ENCODE data around the gene PYDC1.
"Not testable (repeated sequence)": the region's sequence is repeated elsewhere in the genome, so short reads cannot be mapped to it uniquely, and the experiment has no call there.

Gene PYDC1

DNA sequence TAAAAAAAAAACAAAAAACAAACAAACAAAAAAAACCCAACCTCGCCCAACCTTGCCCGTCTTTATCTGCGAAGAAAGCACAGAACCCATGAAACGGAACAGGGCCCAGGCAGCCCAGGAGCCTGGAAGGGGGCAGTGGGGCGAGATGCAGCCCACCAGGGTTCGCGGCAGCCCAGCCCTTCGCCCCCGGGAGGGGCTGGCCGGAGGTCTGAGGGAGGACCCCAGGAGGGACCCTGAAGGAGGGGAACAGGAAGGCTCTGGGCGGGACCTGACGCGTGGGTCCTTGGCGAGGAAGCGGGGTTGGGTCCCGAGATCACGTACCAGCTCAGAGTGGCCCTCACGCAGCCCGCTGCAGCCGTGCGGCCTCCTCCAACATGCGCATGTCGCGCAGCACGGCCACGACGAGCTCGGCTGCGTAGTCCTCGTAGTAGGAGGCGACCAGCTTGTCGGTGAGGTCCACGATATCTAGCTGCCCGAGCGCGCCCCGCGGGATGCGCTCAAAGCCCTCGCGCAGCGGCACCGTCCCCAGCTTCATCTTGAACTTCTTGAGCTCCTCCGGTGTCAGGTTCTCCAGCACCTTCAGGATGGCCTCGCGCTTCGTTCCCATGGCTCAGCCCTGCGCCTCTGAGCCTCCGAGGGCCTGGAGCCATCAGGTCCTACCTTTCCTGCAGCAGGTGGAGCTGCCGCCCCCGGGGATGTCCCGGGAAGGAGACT is at the start of gene PYDC1:
Gene PYDC1 (minus strand): TSS at position 714 of the 714 bp plus-strand sequence. CDS start 107 bp downstream, at position 607.
- Mint-ChIP-seq H3K4me3 (peak within 1 kb of the TSS; percentile 49), H3K27me3 (peaks cover 94% of the 10 kb centered on the region), H3K36me3 (no peaks in the 10 kb centered on the region), H3K4me1 (peaks cover 31% of the 10 kb centered on the region), H3K9me3 (no peaks in the 10 kb centered on the region), H3K27ac (no peak within 1 kb of the TSS)
- DNase-seq, result peak; percentile 32
- CTCF ChIA-PET, result interaction anchor here (1.2 kb wide), 1 partner anchor 71 kb away, joined by 3 read pairs; no protein-coding TSS in a partner anchor

DNA sequence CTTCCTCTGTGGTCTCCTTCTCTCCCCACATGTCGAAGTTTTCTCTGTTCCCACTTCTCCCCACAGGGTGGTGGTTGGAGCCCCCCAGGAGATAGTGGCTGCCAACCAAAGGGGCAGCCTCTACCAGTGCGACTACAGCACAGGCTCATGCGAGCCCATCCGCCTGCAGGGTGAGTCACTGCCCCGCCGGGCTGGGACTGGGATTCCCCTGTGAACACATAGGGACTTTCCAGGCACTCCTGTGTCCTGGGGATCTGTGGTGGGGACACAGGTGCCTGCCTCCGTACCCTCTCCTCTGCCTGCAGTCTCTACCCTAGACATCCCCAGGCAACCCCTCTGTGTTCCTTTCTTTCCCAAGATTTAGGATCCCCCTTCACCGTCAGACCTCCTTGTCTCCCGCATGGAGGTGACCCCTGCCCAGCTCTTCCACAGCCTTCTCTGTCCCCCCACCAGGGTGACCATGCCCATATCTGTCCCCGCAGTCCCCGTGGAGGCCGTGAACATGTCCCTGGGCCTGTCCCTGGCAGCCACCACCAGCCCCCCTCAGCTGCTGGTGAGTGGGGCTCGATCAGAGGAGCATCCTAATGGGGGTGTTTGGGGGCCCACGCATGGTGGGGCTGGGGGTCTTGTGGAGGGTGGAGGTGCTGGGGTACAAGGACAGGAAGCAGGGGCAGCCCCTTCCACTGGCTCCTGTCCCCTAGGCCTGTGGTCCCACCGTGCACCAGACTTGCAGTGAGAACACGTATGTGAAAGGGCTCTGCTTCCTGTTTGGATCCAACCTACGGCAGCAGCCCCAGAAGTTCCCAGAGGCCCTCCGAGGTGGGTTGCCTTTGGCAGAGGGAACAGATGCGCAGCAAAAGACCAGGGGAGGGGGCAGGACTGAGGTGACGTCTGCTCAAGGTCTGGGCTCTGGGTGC is 48.7 kb upstream of the PYDC1 start:
- CTCF ChIA-PET, result no interaction called here
- Mint-ChIP-seq H3K27me3 (peaks cover 30% of the 10 kb centered on the region), H3K4me3 (no peak overlapping the region), H3K9me3 (no peaks in the 10 kb centered on the region), H3K27ac (no peak overlapping the region), H3K36me3 (peaks cover 35% of the 10 kb centered on the region), H3K4me1 (peaks cover 49% of the 10 kb centered on the region)
- peak; percentile 49 for DNase-seq

DNA sequence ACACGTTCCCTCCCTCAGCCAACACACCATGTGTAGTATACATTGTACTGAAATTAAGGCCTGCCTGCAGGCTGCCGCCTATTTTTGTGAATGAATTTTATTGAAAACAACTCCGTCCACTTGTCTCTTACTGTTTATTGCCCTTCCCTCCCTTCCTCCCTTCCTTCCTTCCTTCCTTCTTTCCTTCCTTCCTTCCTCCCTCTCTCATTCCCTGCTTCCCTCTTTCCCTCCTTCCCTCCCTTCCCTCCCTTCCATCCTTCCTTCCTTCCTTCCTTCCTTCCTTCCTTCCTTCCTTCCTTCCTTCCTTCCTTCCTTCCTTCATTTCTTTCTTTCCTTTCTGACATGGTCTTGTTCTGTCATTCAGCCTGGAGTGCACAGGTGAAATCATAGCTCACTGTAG is 45.1 kb upstream of the PYDC1 start:
- CTCF ChIA-PET, result no interaction called here
- H3K4me3 Mint-ChIP-seq, result peak overlapping the region; percentile 8
- peak overlapping the region; percentile 4 for H3K27ac Mint-ChIP-seq
- no peaks in the 10 kb centered on the region for H3K9me3 Mint-ChIP-seq
- peaks cover 22% of the 10 kb centered on the region for H3K27me3 Mint-ChIP-seq
- peaks cover 62% of the 10 kb centered on the region for H3K4me1 Mint-ChIP-seq
- peaks cover 24% of the 10 kb centered on the region for H3K36me3 Mint-ChIP-seq
- no peak for DNase-seq

DNA sequence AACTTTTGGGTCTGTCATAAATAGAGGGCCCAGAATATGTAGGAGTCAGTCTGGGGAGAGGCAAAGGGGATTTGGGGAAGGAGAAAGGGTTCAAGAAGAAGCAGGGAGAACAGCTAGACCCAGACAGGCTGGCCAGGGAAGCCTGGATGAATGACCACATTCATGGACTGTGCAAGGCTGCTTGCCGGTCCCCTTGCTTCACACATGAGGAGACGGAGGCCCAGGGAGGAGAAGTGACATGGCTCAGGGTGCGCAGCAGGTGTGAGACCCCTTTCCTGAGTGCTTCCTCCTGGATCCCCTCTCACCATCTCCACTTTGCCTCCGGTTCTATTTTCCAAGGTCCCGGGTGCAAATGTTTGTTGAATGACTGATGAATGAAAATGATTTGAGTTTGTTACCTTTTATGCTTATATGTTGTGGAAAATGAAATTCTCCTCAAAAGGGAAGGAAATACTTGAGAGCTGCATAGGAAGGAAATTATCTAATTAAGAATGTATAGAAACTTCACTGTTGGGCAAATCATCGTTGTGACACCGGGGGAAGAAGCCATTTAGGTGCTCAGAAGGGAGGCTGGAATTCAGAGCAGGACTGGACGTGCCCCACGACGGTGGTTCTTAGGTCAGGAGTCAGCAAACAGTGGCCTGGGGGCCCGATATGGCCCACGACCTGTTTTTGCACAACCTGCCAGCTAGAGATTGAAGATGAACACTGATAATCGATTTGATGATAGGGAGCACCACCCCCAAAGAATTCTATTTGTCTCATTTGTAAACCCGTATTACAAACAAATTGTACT is 43.4 kb upstream of the PYDC1 start:
- Mint-ChIP-seq H3K4me3 (peak overlapping the region; percentile 85), H3K4me1 (peaks cover 55% of the 10 kb centered on the region)

DNA sequence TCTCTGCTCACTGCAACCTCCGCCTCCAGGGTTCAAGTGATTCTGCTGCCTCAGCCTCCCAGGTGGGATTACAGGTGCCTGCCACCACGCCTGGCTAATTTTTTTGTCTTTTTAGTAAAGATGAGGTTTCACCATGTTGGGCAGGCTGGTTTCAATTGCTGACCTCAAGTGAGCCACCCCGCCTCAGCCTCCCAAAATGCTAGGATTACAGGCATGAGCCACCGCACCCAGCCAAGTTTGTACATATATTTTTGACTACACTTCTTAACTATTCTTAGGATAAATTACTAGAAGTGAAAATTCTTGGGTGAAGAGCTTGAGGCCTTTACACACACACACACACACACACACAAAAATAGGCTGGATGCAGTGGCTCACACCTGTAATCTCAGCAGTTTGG is 41.4 kb upstream of the PYDC1 start:
- peaks cover 13% of the 10 kb centered on the region for H3K36me3 Mint-ChIP-seq
- DNase-seq, result no peak
- H3K27me3 Mint-ChIP-seq, result peaks cover 13% of the 10 kb centered on the region
- no peak overlapping the region for H3K4me3 Mint-ChIP-seq
- peaks cover 59% of the 10 kb centered on the region for H3K4me1 Mint-ChIP-seq
- no peaks in the 10 kb centered on the region for H3K9me3 Mint-ChIP-seq
- CTCF ChIA-PET, result interaction anchor here (1.0 to 1.3 kb wide), 2 partner anchors 125 to 184 kb away, joined by 3 read pairs; partner anchors contain the start of gene ZNF843
- no peak overlapping the region for H3K27ac Mint-ChIP-seq

More for the DNA sequence above, 43.4 kb upstream of the PYDC1 start:
- Mint-ChIP-seq H3K36me3 (peaks cover 18% of the 10 kb centered on the region), H3K9me3 (no peaks in the 10 kb centered on the region), H3K27ac (peak overlapping the region; percentile 81), H3K27me3 (peaks cover 16% of the 10 kb centered on the region)
- no peak for DNase-seq
- CTCF ChIA-PET, result no interaction called here

DNA sequence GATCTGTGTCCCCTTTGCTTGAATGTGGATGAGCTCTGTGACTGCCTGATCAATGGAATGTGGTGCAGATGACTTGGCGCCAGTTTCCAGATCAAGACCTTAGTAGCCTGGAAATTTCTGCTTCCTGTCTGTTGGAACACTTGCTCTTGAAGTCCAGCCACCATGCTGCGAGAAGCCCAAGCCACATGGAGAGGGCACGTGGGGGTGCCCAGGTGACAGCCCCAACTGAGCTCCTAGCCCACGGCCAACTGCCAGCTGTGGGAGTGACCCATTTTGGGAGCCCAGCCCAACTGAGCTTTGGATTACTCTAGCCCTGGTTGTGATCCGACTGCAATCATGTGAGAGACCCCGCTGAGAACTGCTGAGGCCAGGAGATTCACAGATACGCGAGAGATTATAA is 39.5 kb upstream of the PYDC1 start:
- CTCF ChIA-PET, result no interaction called here
- Mint-ChIP-seq H3K9me3 (no peaks in the 10 kb centered on the region), H3K27ac (peak overlapping the region; percentile 6), H3K4me3 (no peak overlapping the region), H3K27me3 (peaks cover 5% of the 10 kb centered on the region), H3K4me1 (peaks cover 61% of the 10 kb centered on the region), H3K36me3 (peaks cover 4% of the 10 kb centered on the region)
- no peak for DNase-seq

DNA sequence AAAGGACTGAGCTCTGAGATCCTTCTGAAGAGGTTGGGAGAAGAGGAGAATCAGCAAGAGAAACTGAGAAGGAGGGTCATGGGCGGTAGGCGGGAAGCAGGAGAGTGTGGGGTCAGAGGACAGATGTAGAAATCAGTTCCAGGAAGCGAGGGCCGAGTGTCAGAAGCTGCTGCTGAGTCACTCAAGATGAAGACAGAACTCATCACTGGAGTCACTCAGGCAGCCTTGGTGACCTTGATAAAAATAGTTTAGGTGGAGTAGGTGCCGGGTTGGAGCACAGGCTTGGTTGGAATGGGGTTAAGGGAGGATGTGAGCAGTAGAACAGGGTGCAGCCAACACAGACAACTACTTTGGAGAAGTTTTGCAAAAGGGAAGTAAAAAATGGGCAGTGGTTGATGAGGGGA is 36.7 kb upstream of the PYDC1 start:
- no peaks in the 10 kb centered on the region for H3K9me3 Mint-ChIP-seq
- DNase-seq, result peak; percentile 67
- peak overlapping the region; percentile 35 for H3K4me3 Mint-ChIP-seq
- H3K36me3 Mint-ChIP-seq, result peaks cover 5% of the 10 kb centered on the region
- H3K27me3 Mint-ChIP-seq, result peaks cover 4% of the 10 kb centered on the region
- H3K27ac Mint-ChIP-seq, result peak overlapping the region; percentile 89
- H3K4me1 Mint-ChIP-seq, result peaks cover 56% of the 10 kb centered on the region
- CTCF ChIA-PET, result no interaction called here

DNA sequence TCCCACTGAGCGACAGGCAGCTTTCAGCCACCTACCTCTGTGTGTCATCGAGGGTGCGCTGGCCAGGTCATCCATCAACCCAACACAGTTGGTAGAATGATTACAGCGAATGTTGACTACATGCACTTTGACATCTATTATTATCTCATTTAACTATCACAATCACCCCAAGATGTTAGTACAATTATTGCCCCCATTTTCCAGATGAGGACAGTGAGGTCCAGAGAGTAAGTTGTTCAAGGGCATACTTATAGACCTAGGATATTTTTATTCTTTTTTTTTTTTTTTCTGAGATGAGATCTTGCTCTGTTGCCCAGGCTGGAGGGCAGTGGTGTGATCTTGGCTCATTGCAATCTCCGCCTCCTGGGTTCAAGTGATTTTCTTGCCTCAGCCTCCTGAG is 34.5 kb upstream of the PYDC1 start:
- H3K36me3 Mint-ChIP-seq, result peaks cover 5% of the 10 kb centered on the region
- peaks cover 51% of the 10 kb centered on the region for H3K4me1 Mint-ChIP-seq
- H3K4me3 Mint-ChIP-seq, result no peak overlapping the region
- CTCF ChIA-PET, result no interaction called here
- DNase-seq, result no peak
- H3K9me3 Mint-ChIP-seq, result no peaks in the 10 kb centered on the region
- H3K27ac Mint-ChIP-seq, result peak overlapping the region; percentile 92
- peaks cover 19% of the 10 kb centered on the region for H3K27me3 Mint-ChIP-seq

DNA sequence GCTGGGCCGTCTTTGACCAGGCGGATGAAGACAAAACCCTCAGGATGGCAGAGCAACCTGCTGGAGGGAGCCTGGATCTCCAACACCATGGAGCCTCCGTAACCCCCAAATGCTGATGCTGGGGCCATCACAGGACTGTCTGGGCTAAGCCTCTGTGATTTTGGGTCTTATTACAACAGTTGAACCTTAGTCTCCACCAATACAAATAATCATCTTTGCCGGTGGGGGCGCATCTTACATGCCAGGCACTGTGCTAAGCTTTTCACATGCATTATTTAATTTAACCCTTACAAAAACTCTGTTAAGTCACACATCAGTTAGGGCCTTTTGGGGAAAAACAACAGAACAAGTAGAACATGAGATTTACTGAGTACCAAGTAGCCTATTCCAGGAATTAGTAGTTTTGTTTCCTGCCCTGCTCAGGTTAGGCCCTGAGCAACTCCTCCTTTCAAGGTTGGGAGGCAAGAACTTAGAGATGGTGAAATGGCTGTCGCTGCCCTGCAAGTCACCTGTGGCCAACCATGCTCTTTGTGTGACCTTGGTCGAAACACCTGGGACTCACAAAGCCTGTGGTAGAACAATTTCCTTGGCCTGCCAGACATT is 33.9 kb upstream of the PYDC1 start:
- Mint-ChIP-seq H3K4me1 (peaks cover 50% of the 10 kb centered on the region), H3K27me3 (peaks cover 22% of the 10 kb centered on the region), H3K27ac (peak overlapping the region; percentile 92), H3K9me3 (peaks cover 2% of the 10 kb centered on the region), H3K4me3 (no peak overlapping the region), H3K36me3 (peaks cover 5% of the 10 kb centered on the region)
- CTCF ChIA-PET, result no interaction called here
- peak; percentile 52 for DNase-seq

DNA sequence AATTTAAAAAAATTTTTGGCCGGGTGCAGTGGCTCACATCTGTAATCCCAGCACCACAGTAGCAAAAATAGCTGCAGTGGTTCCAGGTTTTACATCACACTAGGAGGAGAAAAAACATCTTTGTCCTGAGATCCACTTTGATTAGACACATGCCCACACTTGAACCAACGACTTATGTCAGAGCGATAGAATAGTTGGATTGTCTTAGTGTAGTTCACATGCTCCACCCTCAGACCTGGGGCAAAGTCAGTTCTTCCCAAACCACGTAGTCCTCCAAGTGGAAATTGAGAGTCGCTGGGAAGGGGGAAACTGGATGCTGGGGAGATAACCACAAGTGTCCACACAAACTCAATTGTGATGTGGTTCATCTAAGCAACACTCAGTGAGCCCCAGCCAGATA is 31.4 kb upstream of the PYDC1 start:
- no peak for DNase-seq

DNA sequence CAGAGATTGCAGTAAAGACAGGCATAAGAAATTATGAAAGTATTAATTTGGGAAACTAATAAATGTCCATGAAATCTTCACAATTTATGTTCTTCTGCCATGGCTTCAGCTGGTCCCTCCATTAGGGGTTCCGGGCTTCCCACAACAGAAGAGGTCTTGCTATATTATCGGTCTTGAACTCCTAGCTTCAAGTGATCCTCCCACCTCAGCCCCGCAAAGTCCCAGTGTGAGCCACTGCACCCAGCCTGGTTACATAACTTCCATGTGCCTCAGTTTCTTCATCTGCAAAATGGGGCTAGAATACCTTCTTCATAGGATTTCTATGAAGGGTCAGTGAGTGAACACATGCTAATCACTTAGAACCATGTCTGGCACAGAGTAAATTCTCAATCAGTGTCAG is 29.4 kb upstream of the PYDC1 start:
- H3K27me3 Mint-ChIP-seq, result peaks cover 36% of the 10 kb centered on the region
- H3K27ac Mint-ChIP-seq, result no peak overlapping the region
- H3K36me3 Mint-ChIP-seq, result peaks cover 4% of the 10 kb centered on the region
- no peak for DNase-seq
- CTCF ChIA-PET, result no interaction called here
- H3K9me3 Mint-ChIP-seq, result peaks cover 2% of the 10 kb centered on the region
- no peak overlapping the region for H3K4me3 Mint-ChIP-seq
- peaks cover 19% of the 10 kb centered on the region for H3K4me1 Mint-ChIP-seq

More for the DNA sequence above, 31.4 kb upstream of the PYDC1 start:
- Mint-ChIP-seq H3K27ac (no peak overlapping the region), H3K36me3 (peaks cover 5% of the 10 kb centered on the region), H3K9me3 (peaks cover 2% of the 10 kb centered on the region), H3K27me3 (peaks cover 25% of the 10 kb centered on the region), H3K4me1 (peaks cover 40% of the 10 kb centered on the region), H3K4me3 (no peak overlapping the region)
- CTCF ChIA-PET, result interaction anchor here (1.0 kb wide), 1 partner anchor 58 kb away, joined by 3 read pairs; no protein-coding TSS in a partner anchor

DNA sequence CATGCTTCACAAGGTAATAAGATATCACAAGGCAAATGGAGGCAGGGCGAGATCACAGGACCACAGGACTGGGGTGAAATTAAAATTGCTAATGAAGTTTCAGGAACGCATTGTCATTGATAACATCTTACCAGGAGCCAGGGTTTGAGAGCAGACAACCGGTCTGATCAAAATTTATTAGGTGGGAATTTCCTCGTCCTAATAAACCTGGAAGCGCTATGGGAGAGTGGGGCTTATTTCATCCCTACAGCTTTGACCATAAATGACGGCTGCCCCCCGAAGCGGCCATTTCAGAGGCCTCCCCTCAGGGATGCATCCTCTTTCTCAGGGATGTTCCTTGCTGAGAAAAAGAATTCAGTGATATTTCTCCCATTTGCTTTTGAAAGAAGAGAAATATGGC is 28.7 kb upstream of the PYDC1 start:
- CTCF ChIA-PET, H3K9me3 Mint-ChIP-seq, DNase-seq, H3K27ac Mint-ChIP-seq, H3K4me3 Mint-ChIP-seq, H3K36me3 Mint-ChIP-seq: not testable (repeated sequence)
- peaks cover 12% of the 10 kb centered on the region for H3K4me1 Mint-ChIP-seq
- peaks cover 40% of the 10 kb centered on the region for H3K27me3 Mint-ChIP-seq

DNA sequence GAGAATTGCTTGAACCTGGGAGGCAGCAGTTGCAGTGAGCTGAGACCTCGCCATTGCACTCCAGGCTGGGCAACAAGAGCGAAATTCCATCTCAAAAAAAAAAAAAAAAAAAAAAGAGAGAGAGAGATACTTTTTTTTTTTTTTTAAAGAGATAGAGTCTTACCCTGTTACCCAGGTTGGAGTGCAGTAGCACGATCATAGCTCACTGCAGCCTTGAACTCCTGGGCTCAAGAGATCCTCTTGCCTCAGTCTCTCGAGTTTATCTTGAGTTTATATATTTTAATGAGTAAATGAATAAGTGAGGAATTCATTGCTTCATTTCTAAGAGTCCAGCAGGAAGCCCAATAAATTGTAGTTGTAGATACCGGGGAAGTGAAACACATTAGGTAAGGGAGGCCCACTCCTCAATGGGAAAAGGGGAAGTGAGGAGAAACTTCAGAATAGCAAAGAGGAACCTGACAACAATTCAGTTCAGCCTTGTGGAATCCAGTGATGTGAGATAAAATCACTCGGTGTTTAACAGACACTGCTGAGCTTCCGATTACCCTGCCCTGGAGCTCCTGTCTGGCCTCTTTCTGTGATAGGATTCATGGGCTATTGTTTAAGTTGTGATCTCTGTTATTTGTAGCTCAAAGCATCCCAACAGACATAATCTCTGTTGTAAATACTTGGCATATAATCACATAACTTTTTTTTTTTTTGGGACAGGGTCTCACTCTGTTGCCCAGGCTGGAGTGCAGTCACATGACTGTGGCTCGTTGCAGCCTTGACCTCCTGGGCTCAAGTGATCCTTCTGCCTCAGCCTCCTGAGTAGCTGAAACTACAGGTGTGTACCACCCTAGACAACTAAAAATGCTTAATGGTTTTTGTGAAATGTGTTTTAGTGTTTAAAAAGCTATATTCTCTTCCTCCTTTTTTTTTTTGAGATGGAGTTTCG is 27.1 kb upstream of the PYDC1 start:
- Mint-ChIP-seq H3K4me1 (no peaks in the 10 kb centered on the region), H3K27ac (no peak overlapping the region), H3K4me3 (no peak overlapping the region), H3K27me3 (peaks cover 49% of the 10 kb centered on the region), H3K36me3 (no peaks in the 10 kb centered on the region), H3K9me3 (peaks cover 2% of the 10 kb centered on the region)
- CTCF ChIA-PET, result interaction anchor here (0.6 to 1.0 kb wide), 3 partner anchors 14 to 57 kb away, joined by 3 to 4 read pairs (median 4); no protein-coding TSS in a partner anchor
- no peak for DNase-seq
